Cerebellar cortex (tissue), 1 donor: ENCODE data around the gene CRYBA2.

Source experiments
- DNase-seq: peaks from one replicate; pipeline ENCODE4 v3.0.0-alpha.2; 2015; ENCODE audit warnings: low spot score

CRYBA2 gene

DNA sequence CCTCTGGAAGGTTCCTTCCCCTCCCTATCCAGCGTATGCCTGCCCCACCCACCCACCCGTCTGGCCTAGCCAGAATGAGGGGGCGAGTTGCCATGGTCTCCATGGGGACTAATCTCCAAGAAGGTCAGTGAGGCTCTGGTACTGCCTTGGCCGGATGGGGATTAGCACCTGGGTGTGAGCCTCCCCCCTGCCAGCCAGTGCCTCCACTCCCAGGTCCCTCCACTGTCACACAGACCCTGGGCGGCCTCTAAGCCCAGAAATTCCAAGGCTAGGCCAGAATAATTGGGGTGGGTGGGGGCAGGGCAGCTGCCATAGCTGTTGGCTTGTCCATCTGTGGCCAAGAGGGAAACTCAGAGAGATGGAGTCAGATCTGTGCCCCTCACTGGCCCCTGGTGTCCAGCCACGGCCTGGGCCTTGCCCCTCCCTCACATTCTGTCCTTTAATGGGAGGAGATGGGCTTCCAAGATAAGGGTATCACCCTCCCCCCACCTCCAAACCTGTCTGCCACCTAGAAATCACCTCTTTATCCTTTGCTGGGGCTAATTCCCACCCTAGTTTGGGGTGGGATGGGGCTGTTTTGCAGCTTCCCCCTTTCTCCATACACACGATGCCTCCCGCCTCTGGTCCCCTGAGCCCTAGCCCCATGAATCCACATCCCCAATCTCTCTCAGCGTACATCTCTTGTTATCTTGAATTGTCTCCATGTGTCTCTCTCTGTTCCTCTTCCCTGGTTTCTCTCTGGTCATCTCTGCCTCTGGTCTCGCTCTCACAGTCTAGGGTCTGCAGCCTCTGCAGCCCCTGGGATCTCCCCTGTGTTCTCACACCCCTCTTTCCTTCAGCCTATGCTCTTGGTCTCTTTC is 6.0 kb upstream of the CRYBA2 start:
- no peak for DNase-seq

DNA sequence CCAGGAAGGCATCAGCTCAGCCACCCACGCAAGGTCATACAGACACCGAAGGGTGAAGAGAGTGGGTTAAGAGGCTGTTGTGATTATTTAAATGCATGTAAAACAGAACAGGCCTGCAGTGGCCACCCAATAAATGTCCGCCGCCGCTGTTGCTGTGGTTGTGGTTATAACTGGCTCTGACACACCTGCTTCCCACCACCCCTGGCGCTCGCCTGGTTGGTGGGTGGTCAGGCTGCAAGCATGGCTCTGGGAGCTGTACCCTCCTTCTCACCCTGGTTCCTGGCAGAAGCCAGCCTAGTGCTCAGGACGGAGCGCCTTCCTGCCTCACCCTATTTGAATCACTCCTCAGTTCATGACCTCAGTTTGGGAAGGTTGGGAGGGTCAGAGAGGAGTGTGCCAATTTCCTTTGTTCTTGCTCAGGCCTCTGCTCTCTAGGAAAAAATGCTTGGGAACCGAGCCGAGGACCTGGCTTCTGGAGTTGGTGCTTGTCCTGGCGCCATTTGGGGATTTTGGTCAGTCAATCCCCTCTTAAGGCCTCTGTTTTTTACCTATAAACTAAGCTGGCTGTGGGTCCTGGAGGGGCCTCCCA is 5.3 kb upstream of the CRYBA2 start:
- DNase-seq, result no peak

DNA sequence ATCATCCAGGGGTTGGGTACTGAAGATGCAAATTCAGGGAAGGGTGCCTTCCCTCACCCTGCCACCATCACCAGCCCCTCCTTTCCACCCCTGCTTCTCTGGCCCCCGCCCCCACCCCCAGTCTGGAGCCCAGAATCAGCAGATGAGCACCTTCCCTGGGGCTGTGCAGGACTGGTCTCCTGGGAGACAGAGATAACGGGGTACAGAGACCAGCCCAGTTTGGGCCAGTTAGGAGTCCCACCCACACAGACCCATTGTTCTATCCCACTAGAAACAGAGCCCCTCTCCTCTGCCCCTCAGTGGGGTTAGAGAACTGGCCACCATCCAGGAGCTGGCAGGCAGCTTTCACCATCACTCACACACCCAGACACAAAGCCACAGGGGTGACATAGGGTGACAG is 4.5 kb upstream of the CRYBA2 start:
- no peak for DNase-seq

DNA sequence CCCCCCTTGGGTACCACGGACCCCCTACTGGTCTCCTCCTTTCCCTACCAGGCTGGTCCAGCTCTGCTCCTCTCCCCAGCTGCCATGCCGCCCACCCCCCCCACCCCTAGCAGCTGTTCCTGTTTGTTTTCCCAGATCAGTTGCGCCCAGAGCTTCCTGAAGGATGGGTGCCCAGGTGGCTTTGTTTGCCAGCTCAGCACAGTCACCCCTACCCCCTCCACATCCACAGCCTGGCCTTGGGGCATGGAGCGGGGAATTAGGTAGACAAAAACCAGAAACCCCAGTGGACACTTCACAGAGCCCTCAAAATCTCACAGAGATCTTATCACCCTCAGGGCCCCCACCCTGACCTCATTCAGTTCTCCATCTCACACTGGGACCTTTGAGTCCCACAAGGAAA is 3.7 kb upstream of the CRYBA2 start:
- no peak for DNase-seq

DNA sequence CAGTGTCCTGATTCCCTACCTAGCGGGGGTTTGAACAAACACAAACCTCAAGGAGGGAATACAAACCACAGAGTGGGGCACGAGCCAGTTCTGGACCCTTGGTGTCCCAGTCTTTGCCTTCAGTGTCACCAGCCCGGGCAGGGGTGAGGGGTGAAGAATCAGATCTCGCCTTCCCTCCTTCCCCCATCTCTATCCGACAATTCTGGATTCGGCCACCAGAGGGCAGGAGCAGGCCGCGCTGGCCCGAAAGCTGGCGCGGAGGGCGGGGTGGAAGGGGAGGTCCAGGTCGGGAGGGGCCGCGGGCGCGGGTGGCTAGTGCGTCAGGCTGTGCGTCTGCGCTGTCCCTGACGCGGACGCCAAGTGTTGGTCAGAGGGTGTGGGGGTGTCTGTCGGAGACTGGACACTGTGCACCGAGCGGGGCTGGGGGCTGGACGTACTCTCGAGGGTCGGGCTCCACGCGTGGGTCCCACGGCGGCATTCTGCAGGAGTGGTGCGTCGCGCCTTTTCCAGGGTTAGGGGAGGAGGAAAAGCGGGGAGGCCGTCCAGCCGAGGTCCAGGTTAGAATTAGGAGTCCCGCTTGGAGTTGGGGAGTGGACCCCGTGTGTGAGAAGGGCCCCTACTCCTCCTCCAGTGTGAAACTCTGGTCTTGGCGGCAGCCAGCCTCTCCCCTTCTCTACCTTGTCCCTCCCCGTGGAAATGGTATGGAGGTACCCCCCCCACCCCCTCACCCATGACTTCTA is 2.9 kb upstream of the CRYBA2 start:
- peak; percentile 71 for DNase-seq

DNA sequence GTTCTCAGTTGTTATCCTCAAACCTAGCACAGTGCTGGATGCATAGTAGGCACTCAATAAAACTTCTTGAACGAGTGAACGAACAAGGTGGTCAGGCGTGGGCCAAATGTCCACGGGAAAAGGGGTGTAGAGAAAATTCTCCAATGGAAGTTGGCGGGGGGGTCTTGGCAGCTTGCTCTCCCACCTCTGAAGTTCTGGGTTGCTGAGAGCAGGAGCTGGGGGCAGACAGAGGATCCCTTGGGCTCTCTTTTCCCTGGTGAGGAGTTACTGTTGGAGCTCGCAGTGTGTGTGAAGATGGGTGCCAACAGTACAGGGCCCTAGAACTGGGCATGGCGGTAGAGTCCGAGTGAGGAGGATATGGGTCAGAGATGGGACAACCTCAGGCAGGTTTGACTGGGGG is 2.3 kb upstream of the CRYBA2 start:
- DNase-seq, result no peak

DNA sequence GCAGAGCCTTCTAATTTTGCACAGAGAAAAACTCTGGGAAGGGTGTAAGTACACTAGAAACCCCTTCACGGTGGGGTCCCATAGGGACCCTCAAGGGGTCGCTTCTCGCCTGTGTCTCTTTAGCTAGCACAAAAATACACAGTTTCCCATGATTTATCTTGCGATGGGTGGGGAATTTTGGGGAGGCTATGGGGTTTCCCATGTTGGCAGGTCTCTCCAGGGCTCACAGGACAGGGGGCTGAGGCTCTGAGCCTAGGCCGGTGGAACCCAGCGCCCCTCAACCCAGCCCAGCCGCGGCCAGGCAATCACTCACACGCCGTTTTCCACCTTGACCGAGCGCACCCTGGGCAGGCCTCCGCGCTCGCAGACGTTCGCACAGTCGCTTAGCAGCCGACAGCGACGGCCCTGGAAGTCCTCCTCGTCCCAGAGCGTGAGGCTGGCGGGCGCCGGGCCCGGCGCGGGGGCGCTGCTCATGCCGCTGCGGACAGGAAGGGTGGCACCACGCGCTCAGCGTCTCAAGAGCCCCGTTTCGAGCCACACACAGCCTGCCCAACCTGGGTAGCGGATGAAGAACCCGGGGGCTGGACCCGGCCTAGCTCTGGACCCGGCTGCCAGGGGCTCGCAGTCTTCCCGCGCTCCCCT is 398 bp downstream of the CRYBA2 start:
- DNase-seq, result no peak

DNA sequence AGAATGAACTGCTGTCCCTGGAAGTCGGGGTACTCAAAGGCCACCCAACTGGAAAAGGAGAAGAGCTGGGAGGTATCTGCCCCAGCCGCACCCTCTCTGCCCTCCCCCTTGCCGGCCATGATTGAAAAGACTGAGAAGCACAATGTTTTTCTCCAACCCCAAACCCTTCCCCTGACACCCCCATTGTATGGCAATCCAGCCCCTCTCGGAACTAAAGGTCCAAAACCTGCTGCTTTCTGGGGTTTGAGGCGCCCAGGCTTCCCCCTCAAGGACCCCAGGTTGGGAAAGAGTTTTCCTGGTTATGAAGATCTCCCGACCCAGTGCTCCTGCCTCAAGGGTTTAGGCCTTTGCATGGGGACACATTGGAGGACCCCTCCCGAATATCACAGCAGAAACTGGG is 1.0 kb downstream of the CRYBA2 start:
- DNase-seq, result no peak

DNA sequence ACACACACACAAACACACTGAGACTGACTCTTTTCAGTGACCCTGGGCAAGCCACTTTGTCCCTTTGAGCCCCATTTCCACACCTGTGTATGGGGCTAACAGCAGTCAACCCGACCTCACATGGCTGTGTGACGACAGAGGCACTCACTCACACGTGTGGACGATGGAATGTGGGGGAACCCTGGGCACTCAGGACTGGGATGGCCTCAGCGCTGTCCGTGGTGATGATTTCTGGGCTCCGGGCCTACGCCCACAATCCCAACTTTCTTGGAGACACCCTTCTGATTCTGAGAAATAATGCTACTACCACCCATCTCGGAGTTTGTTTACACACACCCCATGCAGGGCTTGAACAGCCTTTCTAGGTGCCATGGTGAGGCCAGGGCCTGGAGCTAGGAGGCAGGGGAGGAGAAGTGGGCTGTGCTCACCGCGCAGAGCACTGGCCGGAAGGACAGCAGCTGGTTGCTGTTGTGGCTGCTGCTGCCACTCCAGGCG is 1.5 kb downstream of the CRYBA2 start:
- DNase-seq, result no peak

DNA sequence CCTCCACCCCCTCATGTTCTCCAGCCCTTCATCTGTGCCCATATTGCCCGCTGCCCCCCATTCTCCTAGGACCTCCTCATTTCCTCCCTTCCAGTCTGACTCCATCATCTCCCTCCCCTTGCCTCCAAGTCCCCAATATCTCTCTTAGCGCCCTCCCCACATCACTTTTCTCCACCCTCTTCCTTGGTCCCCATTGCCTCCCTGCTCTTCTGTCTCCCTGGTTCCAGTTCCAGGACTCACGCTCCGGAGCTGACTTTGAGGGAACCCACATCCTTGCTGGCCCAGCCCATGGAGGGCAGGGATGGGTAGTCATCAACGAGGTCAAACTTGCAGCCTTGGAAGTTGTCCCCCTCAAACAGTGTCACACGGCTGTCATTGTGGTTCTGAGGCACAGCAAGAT is 2.6 kb downstream of the CRYBA2 start:
- no peak for DNase-seq

DNA sequence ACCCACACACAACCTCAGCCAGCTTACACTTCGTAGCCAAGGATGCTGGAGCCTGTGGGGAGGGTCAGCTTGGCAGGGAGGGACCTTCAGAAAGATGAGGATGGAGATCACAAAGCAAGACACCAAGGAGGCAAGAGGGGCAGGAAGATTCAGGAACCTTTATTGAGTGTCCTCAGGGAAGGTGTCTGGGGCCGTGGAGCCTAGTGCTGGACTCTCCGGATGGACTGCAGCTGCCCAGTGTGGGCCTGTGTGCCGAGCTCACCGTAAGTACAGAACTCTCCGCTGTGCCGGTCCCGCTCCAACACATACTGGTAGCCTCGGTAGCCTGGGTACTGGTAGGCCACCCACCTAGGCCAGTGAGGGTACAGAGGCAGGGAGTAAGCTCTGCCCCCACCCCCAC is 3.2 kb downstream of the CRYBA2 start:
- DNase-seq, result no peak

DNA sequence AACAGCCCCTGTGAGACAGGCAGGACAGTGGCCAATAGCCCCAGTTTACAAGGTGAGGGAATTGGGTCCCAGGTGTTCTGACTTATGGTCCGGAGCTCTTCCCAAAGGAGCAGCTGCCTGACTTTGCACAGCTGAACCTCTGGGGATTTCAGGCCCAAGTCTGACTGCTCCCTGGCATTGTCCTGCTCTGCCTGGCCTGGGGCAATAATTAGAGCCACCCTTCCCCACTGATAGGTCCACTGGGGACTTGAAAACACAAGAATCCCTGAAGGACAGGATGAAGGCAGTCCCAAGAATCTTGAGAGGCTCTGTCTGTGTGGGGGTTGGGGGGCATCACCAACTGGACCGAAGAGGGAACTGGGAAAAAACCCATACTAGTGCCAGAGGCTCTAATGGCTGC is 4.6 kb downstream of the CRYBA2 start:
- no peak for DNase-seq

DNA sequence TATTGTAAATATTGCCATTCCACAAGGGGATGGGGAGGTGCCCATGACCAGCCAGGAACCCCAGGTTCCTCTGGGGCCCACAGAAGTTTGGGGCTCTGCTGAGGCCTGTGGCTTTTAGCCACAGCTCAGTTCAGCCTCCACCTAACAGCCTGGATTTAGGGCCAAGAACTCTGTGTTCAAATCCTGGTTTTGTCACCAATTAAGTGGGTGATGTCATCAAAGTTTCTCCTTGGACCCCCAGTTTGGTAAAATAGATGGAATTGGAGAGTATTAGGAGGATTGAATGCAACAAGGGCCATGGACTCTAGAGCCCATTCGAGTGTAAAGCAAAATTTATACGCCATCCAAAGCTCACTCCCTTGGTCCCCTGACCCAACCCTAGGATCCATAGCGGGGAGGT is 5.1 kb downstream of the CRYBA2 start:
- no peak for DNase-seq

DNA sequence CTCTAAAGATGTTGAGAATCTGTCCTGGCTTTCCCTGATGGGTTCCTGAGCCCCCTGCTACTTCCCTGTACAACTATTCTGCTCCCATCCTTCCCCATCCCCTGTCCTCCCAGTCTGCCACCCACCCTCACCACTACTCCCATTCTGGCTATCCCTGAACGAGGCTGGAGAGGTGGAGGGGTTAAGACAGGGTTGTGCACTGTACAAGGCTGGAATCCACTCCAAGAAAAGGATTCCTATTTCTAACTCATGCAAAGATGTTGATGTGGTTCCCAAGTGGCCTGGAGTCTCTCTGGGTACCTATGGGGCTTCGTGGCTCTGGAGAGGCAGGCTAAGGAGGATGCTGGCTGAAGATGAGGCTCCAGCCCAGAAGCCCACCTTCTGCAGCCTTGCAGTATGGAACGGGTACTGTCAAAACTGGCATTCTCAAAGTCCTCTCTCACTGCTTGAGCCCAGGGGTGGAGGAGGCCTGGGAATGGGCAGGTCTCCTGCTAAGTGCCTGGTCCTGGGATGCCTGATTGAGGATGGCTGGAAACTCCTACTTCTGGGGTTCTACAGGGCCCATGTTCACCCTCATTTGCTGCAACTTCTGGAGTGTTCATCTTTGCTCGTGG is 7.0 kb downstream of the CRYBA2 start:
- DNase-seq, result no peak

DNA sequence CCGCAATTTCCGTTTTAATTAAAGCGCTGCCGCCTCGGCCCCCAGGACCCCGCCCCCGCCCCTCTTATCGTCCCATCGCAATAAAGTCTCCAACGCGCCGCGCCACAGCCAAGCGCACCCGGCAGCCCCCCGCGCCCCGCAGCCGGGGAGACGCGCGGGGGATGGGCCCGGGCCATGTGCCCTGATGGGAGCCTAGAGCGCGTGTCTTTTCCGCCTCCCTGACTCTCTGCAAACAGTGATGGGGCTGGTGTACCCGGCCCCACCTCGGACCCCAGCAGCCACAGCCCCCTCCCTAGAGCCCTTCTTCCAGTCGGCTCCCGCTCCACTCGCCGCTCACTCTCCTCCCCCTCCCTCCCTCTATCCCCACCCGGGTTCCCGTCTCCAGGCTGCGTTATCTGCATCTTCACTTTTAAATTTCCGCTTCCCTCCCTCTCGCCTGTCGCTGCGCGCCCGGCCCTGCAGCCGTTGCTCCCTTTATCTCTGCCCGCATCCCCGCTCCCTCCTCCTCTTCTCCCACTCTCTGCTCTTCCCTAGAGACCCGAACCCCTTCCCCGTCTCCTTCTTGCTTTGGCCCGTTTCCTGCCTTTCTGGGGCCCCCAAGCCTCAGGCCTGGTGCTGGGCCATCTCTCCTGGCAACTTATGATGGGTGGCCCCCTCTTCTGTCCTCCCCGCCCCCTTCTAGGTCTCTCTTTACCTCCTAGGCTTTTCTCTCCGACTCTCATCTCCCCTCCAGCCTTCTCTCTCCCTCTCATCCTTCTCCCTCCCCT is 7.7 kb downstream of the CRYBA2 start:
- no peak for DNase-seq

DNA sequence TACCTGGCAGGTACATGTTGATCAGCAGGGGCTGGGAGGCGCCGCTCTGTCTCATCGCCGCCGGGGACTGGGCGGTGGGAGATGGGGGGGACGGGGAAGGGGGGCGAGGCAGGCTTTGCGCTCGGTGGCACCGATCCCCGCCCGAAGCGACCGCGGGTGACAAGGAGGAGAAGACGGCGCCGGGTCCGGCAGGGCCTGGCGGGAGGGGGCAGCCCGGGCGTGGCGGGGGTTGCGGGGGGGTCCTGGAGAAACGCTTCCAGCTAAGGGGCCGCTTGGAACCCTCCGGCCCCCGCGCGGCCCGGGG is 8.2 kb downstream of the CRYBA2 start, which contains the start of gene FEV:
TSS of gene FEV (minus strand) at position 164 of the 304 bp plus-strand sequence. CDS start at position 55, 109 bp downstream.
- DNase-seq, result no peak

DNA sequence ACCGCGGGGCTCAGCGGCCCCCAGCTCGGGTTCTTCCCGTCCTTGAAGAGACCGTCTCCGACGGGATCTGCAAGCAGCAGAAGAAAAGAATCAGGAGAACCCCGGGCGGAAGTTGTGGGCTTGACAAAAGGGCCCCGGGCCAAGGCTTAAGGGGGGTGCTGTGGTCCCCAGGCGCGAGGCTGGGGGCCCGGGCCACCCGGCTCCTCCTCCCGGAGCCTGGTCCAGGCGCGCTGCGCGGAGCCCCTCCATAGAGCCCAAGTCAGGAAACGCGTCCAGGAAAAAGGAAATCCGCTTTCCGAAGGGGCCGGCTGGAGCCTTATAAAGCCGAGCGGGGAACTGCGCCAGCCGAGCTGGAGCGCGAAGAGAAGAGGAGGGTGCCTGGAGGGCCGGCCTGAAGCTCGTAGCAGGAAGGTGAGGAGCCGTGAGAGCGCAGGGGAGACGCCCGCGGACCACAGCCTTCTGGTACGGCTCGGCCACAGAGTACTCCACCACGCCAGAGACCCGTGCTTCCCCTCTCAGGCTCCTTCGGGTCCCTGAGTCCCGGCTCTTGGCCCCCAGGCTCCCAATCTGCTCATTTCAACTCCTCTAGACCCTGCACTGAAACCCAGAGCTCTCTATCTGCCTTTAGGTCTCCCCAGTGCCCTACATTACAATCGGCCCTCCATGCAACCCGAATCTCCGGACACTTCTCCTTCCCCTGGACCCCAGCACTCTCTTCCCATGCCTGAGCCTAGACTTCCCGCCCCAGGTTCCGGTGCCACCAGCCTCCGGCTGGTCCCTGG is 8.8 kb downstream of the CRYBA2 start:
- DNase-seq, result no peak

DNA sequence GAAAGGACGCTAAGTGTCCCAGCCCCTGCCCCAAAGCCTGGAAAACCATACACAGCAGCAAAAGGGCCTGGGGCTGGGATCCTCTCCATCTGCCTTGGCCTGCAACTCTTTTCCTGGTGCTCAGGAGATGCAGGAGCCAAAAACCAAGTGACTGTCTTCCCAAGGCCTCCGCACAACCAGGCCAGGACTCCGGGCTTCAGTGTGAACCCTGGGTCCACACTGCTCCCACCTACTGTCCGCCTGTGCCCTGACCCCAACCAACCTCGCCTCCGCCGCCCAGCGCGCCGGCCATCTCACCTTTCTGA is 9.3 kb downstream of the CRYBA2 start:
- DNase-seq, result no peak

DNA sequence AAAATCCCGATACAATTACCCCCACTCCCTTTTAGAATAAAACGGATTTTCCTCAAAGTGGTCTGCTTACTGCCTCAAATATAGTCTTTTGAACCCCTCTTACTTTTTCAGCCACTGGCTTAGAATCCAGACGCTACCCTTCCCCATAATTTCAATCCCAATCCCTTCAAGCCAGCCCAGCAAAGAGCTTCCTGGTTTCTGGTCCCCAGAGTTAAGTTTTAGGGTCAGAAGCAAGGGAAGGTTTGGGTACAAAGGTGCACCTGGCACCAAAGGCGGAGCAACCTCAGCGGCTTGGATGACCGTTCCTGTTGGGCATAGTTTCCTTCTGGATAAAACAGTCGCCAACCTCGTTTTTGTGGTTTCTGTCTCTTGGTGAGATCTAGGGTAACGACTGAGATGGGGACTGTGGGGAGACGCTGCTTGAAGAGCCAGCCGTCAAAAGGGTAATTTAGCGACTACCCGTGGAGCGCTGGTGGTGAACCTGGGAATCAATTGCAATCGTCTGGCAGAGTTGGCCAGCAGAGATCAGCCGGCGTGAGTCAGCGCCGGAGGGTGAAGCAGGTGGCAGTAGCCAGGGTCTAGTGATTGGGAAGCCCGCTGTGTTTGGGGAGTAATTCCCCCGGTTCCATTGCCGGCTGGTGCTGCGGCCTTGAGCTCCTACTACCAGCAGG is 9.8 kb downstream of the CRYBA2 start:
- DNase-seq, result no peak

DNA sequence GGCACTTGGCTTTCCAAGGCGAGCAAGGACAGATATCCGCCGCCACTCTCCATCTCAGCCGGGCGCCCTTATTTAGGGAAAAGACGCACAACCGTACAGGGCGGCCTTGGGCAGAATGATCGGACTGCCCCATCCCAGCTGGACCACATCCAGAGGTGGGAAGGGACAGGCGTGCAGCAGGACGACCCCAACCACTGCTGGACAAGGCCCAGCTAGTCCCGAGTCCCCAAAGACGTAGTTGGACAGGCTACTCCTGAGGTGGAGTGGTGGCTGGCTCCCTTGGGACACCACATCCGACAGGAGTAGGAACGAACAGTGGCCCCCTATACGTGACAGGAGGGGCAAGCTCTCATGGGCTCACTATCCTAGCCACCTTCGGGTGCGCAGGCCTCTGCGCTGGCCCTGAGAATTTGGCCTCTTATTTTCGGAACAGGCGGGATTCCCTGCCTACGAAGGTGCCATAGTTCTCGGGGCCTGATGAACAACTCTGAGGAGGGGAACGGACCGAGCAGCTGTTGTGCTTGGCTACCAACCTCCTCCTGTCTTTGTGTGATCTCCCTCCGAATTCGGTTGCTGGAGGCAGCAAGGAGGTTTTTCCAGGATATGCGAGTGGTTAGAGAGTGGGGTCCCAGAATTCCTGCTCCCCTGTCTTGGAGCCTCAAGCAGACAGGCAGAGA is 10.5 kb downstream of the CRYBA2 start:
- DNase-seq, result no peak
